Astrocyte (in vitro differentiated cells and primary cell): Measurements from ENCODE around the gene HDAC8. TPM values are rescaled to one million over a fixed set of nuclear protein-coding genes. Genes with fewer than 3 reads are reported as not detected.
A peak's percentile ranks its signal among the peaks of the same experiment; 100 is the strongest.

ENCODE experiments used
- DNase-seq: peaks from one replicate; pipeline ENCODE4 v3.0.0-alpha.2; 2010; ENCODE audit warnings: low read depth
- FAIRE-seq: peaks from 2 replicates; lab custom pipeline; 2011; peaks lifted over from hg19 to GRCh38; lab: Jason Lieb, UNC
- H2AFZ ChIP-seq: 2 replicates; pipeline ENCODE4 v1.6.0; 2012; ENCODE audit warnings: low read depth, low read length, inconsistent platforms
- H3K27ac ChIP-seq: 2 replicates; pipeline ENCODE4 v1.5.1; 2011; ENCODE audit warnings: low read depth, low read length, inconsistent platforms
- H3K27me3 ChIP-seq: 2 replicates; pipeline ENCODE4 v1.6.0; 2011; ENCODE audit warnings: low read length, inconsistent platforms; ENCODE audit not compliant: insufficient read depth
- H3K36me3 ChIP-seq: 2 replicates; pipeline ENCODE4 v1.5.1; 2011; ENCODE audit warnings: low read length, inconsistent platforms; ENCODE audit not compliant: insufficient read depth
- H3K4me1 ChIP-seq: 2 replicates; pipeline ENCODE4 v1.5.1; 2011; ENCODE audit warnings: low read length, inconsistent platforms; ENCODE audit not compliant: insufficient read depth
- H3K4me2 ChIP-seq: 2 replicates; pipeline ENCODE4 v1.6.0; 2012; ENCODE audit warnings: low read length, inconsistent platforms
- H3K4me3 ChIP-seq: 2 replicates; pipeline ENCODE4 v1.5.1; 2011; ENCODE audit warnings: low read depth, mild to moderate bottlenecking, low read length, inconsistent platforms; ENCODE audit not compliant: insufficient read depth
- H3K79me2 ChIP-seq: 2 replicates; pipeline ENCODE4 v1.6.0; 2012; ENCODE audit warnings: mild to moderate bottlenecking, low read length, inconsistent platforms; ENCODE audit not compliant: insufficient read depth
- H3K9ac ChIP-seq: 2 replicates; pipeline ENCODE4 v1.6.0; 2012; ENCODE audit warnings: mild to moderate bottlenecking, low read length, inconsistent platforms
- H3K9me3 ChIP-seq: 2 replicates; pipeline ENCODE4 v1.5.1; 2012; ENCODE audit warnings: low read depth, mild to moderate bottlenecking, low read length, inconsistent platforms; ENCODE audit not compliant: insufficient read depth
- H4K20me1 ChIP-seq: 2 replicates; pipeline ENCODE4 v1.6.0; 2012; ENCODE audit warnings: low read length, inconsistent platforms; ENCODE audit not compliant: insufficient read depth
- H3K27ac Mint-ChIP-seq: one replicate; pipeline ENCODE4 v1.8.0; 2021; ENCODE audit warnings: mild to moderate bottlenecking, mixed read lengths; ENCODE audit not compliant: unreplicated experiment
- H3K27me3 Mint-ChIP-seq: one replicate; pipeline ENCODE4 v1.8.0; 2021; ENCODE audit warnings: low read depth, mixed read lengths; ENCODE audit not compliant: unreplicated experiment
- H3K36me3 Mint-ChIP-seq: one replicate; pipeline ENCODE4 v1.8.0; 2021; ENCODE audit warnings: low read depth, mixed read lengths; ENCODE audit not compliant: unreplicated experiment
- H3K4me1 Mint-ChIP-seq: one replicate; pipeline ENCODE4 v1.8.0; 2021; ENCODE audit warnings: low read depth, mixed read lengths; ENCODE audit not compliant: unreplicated experiment
- H3K4me3 Mint-ChIP-seq: one replicate; pipeline ENCODE4 v1.8.0; 2021; ENCODE audit warnings: mild to moderate bottlenecking, moderate library complexity, mixed read lengths; ENCODE audit not compliant: unreplicated experiment
- H3K9me3 Mint-ChIP-seq: one replicate; pipeline ENCODE4 v1.8.0; 2021; ENCODE audit warnings: mild to moderate bottlenecking, mixed read lengths; ENCODE audit not compliant: unreplicated experiment
- CTCF ChIP-seq: IDR thresholded peaks from 2 replicates; pipeline ENCODE4 v1.5.1; 2011; ENCODE audit warnings: low read depth, mild to moderate bottlenecking, inconsistent platforms, low read length, moderate library complexity; ENCODE audit not compliant: insufficient read depth
- EZH2 ChIP-seq: IDR thresholded peaks from 2 replicates; pipeline ENCODE4 v1.6.1; 2012; ENCODE audit warnings: mild to moderate bottlenecking, low read length, inconsistent platforms; ENCODE audit not compliant: insufficient read depth
- total RNA-seq: library from RNA; stranded (reverse); gene quantifications from 2 replicates; pipeline ENCODE4 v1.2.1, GENCODE V29; 2021

Gene HDAC8
- total RNA-seq, 1 donor from 2014 or later, result 23.6 TPM

- H4K20me1 ChIP-seq, result no peaks in the 10 kb centered on the region
- no peak overlapping the region for H3K27ac ChIP-seq
- no peak for TF ChIP-seq CTCF
- no peak for TF ChIP-seq EZH2
- Mint-ChIP-seq H3K27me3 (peaks cover 13% of the 10 kb centered on the region), H3K9me3 (no peaks in the 10 kb centered on the region), H3K36me3 (no peaks in the 10 kb centered on the region), H3K4me3 (no peak overlapping the region), H3K27ac (no peak overlapping the region), H3K4me1 (no peaks in the 10 kb centered on the region)
- H3K4me2 ChIP-seq, result no peak overlapping the region
- no peaks in the 10 kb centered on the region for H3K36me3 ChIP-seq
- no peak overlapping the region for H3K9ac ChIP-seq
- H3K79me2 ChIP-seq, result no peaks in the 10 kb centered on the region
- no peak overlapping the region for H2AFZ ChIP-seq
- no peak overlapping the region for H3K4me3 ChIP-seq
- peaks cover 3% of the 10 kb centered on the region for H3K27me3 ChIP-seq
- DNase-seq, result no peak
- peak; percentile 64 for FAIRE-seq
- no peaks in the 10 kb centered on the region for H3K4me1 ChIP-seq
- H3K9me3 ChIP-seq, result no peaks in the 10 kb centered on the region
These were observed 278.1 kb downstream of the HDAC8 start for GRCh38 chrX:72294497-72294896.

- Histone ChIP-seq H3K4me2 (no peak overlapping the region), H3K9me3 (no peaks in the 10 kb centered on the region), H3K27ac (no peak overlapping the region), H3K36me3 (no peaks in the 10 kb centered on the region), H3K79me2 (no peaks in the 10 kb centered on the region), H3K27me3 (no peaks in the 10 kb centered on the region), H3K4me1 (peaks cover 4% of the 10 kb centered on the region), H2AFZ (no peak overlapping the region), H3K9ac (no peak overlapping the region), H3K4me3 (no peak overlapping the region), H4K20me1 (no peaks in the 10 kb centered on the region)
- Mint-ChIP-seq H3K4me1 (peaks cover 5% of the 10 kb centered on the region), H3K9me3 (no peaks in the 10 kb centered on the region), H3K27me3 (no peaks in the 10 kb centered on the region), H3K27ac (no peak overlapping the region), H3K36me3 (no peaks in the 10 kb centered on the region), H3K4me3 (no peak overlapping the region)
- TF ChIP-seq CTCF, result no peak
- no peak for TF ChIP-seq EZH2
- DNase-seq (no peak), FAIRE-seq (no peak)
These were observed 290.3 kb downstream of the HDAC8 start for GRCh38 chrX:72282302-72282701.

GRCh38 chrX:72280321-72280845 lies 292.3 kb downstream of the HDAC8 start:
- H3K4me1 Mint-ChIP-seq, result peaks cover 5% of the 10 kb centered on the region
- H3K4me3 Mint-ChIP-seq, result no peak overlapping the region
- H3K27ac Mint-ChIP-seq, result no peak overlapping the region
- Histone ChIP-seq H3K79me2 (peaks cover 17% of the 10 kb centered on the region), H3K9me3 (no peaks in the 10 kb centered on the region), H3K27ac (no peak overlapping the region), H3K36me3 (no peaks in the 10 kb centered on the region), H3K4me3 (no peak overlapping the region), H3K4me2 (no peak overlapping the region), H4K20me1 (peaks cover 11% of the 10 kb centered on the region), H2AFZ (peak overlapping the region; percentile 47), H3K4me1 (peaks cover 4% of the 10 kb centered on the region), H3K27me3 (no peaks in the 10 kb centered on the region), H3K9ac (no peak overlapping the region)
- H3K9me3 Mint-ChIP-seq, result no peaks in the 10 kb centered on the region
- H3K36me3 Mint-ChIP-seq, result no peaks in the 10 kb centered on the region
- no peaks in the 10 kb centered on the region for H3K27me3 Mint-ChIP-seq
- DNase-seq, result no peak
- FAIRE-seq, result peak; percentile 56
- no peak for TF ChIP-seq CTCF
- no peak for TF ChIP-seq EZH2

Other genes with a start within 250 kb of the HDAC8 start
- 6.5 and 7.5 TPM in 2 replicates for gene PHKA1, start 141.5 kb upstream of the HDAC8 start, total RNA-seq
- gene DMRTC1B, start 204.0 kb upstream of the HDAC8 start, total RNA-seq, result not detected in 2 replicates
- gene FAM236B, start 209.8 kb upstream of the HDAC8 start, total RNA-seq, result not detected in 2 replicates
- not detected in 2 replicates for gene FAM236D, start 235.4 kb upstream of the HDAC8 start, total RNA-seq